ENCODE measurements around the gene PRMT3.
"Not testable (repeated sequence)": the region's sequence is repeated elsewhere in the genome, so short reads cannot be mapped to it uniquely, and the experiment has no call there.

PRMT3 gene

GRCh38 chr11:20387261-20388095 is at the start of gene PRMT3:
Gene PRMT3, plus strand, starts transcription at chr11:20387716. Its CDS starts 31 bp downstream, at chr11:20387747.
- H3K36me3 Mint-ChIP-seq: peaks cover 21% of the 10 kb centered on the region
- no peaks in the 10 kb centered on the region for H3K9me3 Mint-ChIP-seq
- peak within 1 kb of the TSS; percentile 100 for H3K27ac Mint-ChIP-seq
- peak within 1 kb of the TSS; percentile 88 for H3K4me3 Mint-ChIP-seq
- H3K4me1 Mint-ChIP-seq: peaks cover 21% of the 10 kb centered on the region
- ATAC-seq: peak; percentile 96
- H3K27me3 Mint-ChIP-seq: no peaks in the 10 kb centered on the region

DNA sequence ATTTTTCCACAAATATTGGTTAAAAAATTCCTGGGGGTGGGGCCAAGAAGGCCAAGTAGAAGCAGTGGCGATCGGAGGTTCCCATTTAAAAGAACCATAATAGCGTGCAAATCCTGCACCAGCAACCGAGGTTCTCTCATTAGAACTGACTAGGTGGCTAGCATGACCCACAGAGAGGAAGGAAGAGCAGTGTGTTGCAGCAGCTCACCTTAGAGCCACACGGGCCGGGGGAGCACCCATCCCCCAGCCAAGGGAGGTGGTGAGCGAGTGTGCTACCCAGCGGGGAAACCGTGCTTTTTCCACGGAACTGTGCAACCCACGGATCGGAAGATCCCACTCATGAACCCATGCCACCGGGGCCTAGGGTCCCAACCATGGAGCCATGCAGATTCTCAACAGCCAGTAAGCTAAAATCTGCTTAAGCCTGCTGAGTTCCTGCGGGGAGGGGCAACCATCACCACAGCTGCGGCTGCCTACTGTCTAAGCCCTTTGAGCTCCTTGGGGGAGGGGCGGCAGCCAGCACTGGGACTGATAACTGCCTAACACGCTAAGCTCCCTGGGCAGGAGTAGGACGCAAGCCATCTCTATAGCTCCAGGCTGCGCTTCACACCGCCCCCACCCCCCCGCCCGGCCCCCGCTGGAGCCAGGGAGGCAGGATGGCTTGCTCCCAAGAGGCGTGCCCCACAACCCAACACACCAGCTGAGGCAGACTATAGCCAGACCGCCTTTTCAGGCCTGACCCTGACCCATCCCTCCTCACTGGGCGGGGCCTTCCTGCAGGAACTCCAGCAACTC is 45.0 kb upstream of the PRMT3 start:
- H3K27ac Mint-ChIP-seq: no peak overlapping the region
- no peaks in the 10 kb centered on the region for H3K9me3 Mint-ChIP-seq
- H3K27me3 Mint-ChIP-seq: peaks cover 42% of the 10 kb centered on the region
- no peaks in the 10 kb centered on the region for H3K36me3 Mint-ChIP-seq
- peaks cover 15% of the 10 kb centered on the region for H3K4me1 Mint-ChIP-seq
- no peak overlapping the region for H3K4me3 Mint-ChIP-seq
- ATAC-seq: no peak

GRCh38 chr11:20351136-20351535 is 36.4 kb upstream of the PRMT3 start:
- H3K36me3 Mint-ChIP-seq: no peaks in the 10 kb centered on the region
- peaks cover 13% of the 10 kb centered on the region for H3K4me1 Mint-ChIP-seq
- H3K9me3 Mint-ChIP-seq: no peaks in the 10 kb centered on the region
- H3K27ac Mint-ChIP-seq: no peak overlapping the region
- ATAC-seq: no peak
- no peaks in the 10 kb centered on the region for H3K27me3 Mint-ChIP-seq
- no peak overlapping the region for H3K4me3 Mint-ChIP-seq

DNA sequence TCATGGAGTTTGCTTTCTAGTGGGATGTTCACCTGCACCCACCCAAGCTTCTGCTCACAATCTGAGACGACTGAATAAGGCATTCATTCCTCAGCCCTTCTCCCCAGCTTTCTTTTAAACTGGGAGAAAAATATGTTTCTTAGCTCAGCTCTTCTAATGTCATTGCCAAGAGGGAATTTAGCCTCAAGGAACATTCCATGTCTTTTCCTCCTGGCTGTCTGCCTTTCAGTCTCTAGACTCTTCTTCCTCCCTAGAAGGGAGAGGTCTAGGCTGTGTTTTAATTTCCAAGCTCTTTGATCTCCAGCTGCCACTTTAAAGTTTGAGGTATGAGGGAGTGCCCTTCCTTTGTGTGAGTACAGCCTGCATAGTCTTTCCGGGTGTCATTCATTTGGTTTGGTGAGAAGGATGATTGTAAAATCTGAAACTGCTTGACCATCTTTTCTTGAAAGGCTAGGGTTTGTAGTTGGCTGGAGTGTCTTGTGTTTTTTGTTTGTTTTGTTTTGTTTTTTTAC is 35.7 kb upstream of the PRMT3 start:
- H3K9me3 Mint-ChIP-seq: no peaks in the 10 kb centered on the region
- H3K27me3 Mint-ChIP-seq: no peaks in the 10 kb centered on the region
- ATAC-seq: no peak
- peaks cover 7% of the 10 kb centered on the region for H3K4me1 Mint-ChIP-seq
- H3K36me3 Mint-ChIP-seq: no peaks in the 10 kb centered on the region
- H3K27ac Mint-ChIP-seq: no peak overlapping the region
- H3K4me3 Mint-ChIP-seq: no peak overlapping the region

GRCh38 chr11:20353829-20354434 is 33.6 kb upstream of the PRMT3 start:
- Mint-ChIP-seq H3K36me3 (no peaks in the 10 kb centered on the region), H3K4me3 (no peak overlapping the region), H3K27me3 (no peaks in the 10 kb centered on the region), H3K9me3 (no peaks in the 10 kb centered on the region), H3K27ac (no peak overlapping the region), H3K4me1 (no peaks in the 10 kb centered on the region)
- ATAC-seq: no peak

DNA sequence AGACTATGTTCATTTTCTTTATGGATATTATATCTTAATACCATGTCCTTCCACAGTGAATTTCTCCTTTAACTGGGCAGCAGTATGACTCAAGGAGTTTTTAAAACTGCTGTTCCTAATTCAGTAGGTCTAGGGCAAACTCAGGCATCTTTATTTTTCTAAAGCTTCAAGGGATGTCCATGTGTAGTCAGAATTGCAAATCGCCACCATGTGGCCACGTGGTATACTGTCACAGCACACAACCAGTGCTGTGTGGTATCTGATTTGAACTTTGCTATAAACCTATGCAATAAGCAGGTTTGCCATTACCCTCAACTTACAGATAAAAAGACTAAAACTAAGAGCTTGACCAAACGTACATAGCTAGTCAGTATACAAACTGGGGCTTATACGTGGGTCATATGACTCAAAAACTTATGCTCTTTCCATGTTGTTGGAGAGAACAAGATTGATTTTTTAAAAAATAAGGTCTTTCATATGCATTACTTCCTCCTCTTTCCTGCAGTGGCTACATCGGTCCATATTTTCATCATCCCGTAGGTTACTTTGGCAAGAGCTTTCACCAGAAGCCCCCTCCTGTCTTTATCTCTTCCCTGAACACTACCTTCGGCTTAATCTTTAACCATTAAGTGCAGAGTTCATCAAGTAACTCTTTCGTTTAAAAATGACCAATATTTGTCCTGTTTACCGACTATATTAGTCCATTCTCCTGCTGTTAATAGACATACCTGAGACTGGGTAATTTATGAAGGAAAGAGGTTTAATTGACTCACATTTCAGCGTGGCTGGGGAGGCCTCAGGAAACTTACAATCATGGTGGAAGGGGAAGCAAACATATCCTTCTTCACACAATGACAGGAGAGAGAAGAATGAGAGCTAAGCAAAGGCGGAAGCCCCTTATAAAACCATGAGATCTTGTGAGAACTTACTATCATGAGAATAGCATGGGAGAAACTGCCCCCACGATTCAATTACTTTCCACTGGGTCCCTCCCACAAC is 32.0 kb upstream of the PRMT3 start:
- Mint-ChIP-seq H3K4me3 (no peak overlapping the region), H3K9me3 (no peaks in the 10 kb centered on the region), H3K27me3 (no peaks in the 10 kb centered on the region), H3K27ac (no peak overlapping the region), H3K36me3 (no peaks in the 10 kb centered on the region), H3K4me1 (peaks cover 4% of the 10 kb centered on the region)
- ATAC-seq: peak; percentile 78

DNA sequence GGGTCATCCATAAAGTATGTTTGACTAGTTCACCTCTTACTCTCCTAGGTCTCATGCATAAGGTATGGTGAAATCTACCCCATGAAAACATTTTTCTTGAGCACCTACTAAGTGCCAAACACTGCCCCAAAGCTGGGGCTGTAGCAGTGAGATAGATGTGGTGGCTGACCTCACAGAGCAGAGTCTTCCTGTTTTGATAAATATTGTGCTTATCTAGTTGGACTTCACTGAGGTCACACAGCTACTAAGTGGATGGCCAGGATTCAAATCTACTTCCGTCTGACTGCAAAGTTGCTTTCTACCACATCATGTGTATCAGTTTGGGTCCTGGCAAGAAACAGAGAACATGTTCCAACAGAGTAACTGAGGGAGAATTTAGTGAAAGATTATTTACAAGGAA is 30.4 kb upstream of the PRMT3 start:
- Mint-ChIP-seq H3K27ac (peak overlapping the region; percentile 15), H3K36me3 (no peaks in the 10 kb centered on the region), H3K9me3 (no peaks in the 10 kb centered on the region), H3K4me3 (no peak overlapping the region), H3K27me3 (no peaks in the 10 kb centered on the region), H3K4me1 (peaks cover 9% of the 10 kb centered on the region)
- ATAC-seq: no peak

DNA sequence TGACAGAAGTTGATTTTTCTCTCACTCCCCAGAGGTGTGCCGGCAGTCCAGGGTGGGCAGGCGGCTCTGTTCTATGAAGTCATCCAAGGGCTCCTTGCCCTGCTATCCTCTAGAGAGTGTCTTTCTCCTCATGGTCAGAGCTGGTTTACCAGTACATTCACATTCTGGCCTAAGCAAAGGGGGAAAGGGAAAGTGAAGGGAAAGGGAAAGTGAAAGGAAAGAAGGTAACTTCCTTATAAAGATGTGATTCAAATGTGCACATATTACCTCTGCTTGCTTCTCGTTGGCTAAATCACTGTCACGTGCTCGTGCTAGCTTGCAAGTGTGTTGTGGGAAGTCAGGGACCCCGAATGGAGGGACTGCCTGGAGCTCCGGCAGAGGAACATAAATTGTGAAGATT is 26.9 kb upstream of the PRMT3 start:
- Mint-ChIP-seq H3K27me3 (no peaks in the 10 kb centered on the region), H3K4me1 (peaks cover 35% of the 10 kb centered on the region), H3K9me3 (no peaks in the 10 kb centered on the region), H3K4me3 (peak overlapping the region; percentile 70), H3K27ac (peak overlapping the region; percentile 69), H3K36me3 (no peaks in the 10 kb centered on the region)
- peak; percentile 67 for ATAC-seq

GRCh38 chr11:20362481-20362880 is 25.0 kb upstream of the PRMT3 start:
- peaks cover 8% of the 10 kb centered on the region for H3K36me3 Mint-ChIP-seq
- H3K9me3 Mint-ChIP-seq: no peaks in the 10 kb centered on the region
- H3K27ac Mint-ChIP-seq: peak overlapping the region; percentile 88
- peaks cover 51% of the 10 kb centered on the region for H3K4me1 Mint-ChIP-seq
- peak overlapping the region; percentile 87 for H3K4me3 Mint-ChIP-seq
- ATAC-seq: no peak
- no peaks in the 10 kb centered on the region for H3K27me3 Mint-ChIP-seq

GRCh38 chr11:20363149-20363499 is 24.4 kb upstream of the PRMT3 start:
- ATAC-seq: peak; percentile 28
- Mint-ChIP-seq H3K27me3 (no peaks in the 10 kb centered on the region), H3K27ac (peak overlapping the region; percentile 88), H3K9me3 (no peaks in the 10 kb centered on the region), H3K4me3 (peak overlapping the region; percentile 87), H3K4me1 (peaks cover 53% of the 10 kb centered on the region), H3K36me3 (peaks cover 10% of the 10 kb centered on the region)

DNA sequence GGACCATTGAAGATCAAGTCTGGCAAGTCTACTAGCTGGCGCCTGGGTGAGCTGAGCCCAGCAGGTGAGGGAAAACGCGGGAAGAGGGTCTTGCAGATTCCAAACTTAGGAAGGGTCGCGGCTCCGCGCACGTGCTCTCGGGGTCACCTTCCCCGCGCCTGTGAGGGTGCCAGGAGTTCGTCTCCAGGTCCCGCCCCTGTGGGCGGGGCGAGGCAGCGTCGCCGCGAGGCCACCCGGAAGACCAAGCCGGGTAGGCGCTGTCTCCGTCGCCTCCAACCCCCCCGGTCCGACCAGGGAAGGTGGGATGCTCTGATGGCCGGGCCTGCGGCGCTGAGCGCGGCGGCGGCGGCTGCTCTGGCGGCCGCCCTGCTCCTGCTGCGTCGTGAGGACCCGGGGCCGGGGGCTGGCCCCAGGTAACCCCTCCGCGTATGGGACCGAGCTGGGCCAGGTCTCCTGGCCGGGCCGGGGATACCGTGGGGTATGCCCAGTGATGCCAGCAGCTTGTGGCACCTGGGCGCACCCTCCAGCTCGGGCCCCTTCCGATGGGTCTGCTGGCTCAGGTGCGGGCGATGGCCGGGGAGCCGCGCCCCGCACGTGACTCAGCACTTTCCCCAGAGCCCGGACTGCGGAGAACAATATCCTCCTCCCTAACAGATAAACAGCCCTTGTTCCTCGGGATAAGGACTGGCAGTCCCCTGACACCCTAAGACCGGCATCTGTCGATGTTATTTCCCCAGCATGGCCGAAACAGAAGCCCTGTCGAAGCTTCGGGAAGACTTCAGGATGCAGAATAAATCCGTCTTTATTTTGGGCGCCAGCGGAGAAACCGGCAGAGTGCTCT is 23.8 kb upstream of the PRMT3 start, which contains the start of gene HTATIP2:
Gene HTATIP2 (plus strand): TSS at position 215 of the 841 bp plus-strand sequence. CDS start 524 bp downstream, at position 739.
- Mint-ChIP-seq H3K36me3 (peaks cover 15% of the 10 kb centered on the region), H3K9me3 (no peaks in the 10 kb centered on the region), H3K27ac (peak within 1 kb of the TSS; percentile 88), H3K4me3 (peak within 1 kb of the TSS; percentile 87), H3K4me1 (peaks cover 55% of the 10 kb centered on the region), H3K27me3 (no peaks in the 10 kb centered on the region)
- peak; percentile 96 for ATAC-seq

GRCh38 chr11:20364341-20364792 is 23.1 kb upstream of the PRMT3 start:
- H3K4me1 Mint-ChIP-seq: peaks cover 59% of the 10 kb centered on the region
- peak overlapping the region; percentile 87 for H3K4me3 Mint-ChIP-seq
- H3K9me3 Mint-ChIP-seq: no peaks in the 10 kb centered on the region
- peaks cover 19% of the 10 kb centered on the region for H3K36me3 Mint-ChIP-seq
- ATAC-seq: no peak
- peak overlapping the region; percentile 88 for H3K27ac Mint-ChIP-seq
- no peaks in the 10 kb centered on the region for H3K27me3 Mint-ChIP-seq

- not testable (repeated sequence) for H3K27me3 Mint-ChIP-seq, H3K9me3 Mint-ChIP-seq, H3K27ac Mint-ChIP-seq, ATAC-seq
- Mint-ChIP-seq H3K4me3 (peak overlapping the region; percentile 87), H3K36me3 (peaks cover 24% of the 10 kb centered on the region), H3K4me1 (peaks cover 56% of the 10 kb centered on the region)
Observed at GRCh38 chr11:20365465-20365864, 22.1 kb upstream of the PRMT3 start.
